Trophoblast cell (in vitro differentiated cells and primary cell): ENCODE results near the gene IL23R. TPM values are rescaled to one million over a fixed set of nuclear protein-coding genes. Genes with fewer than 3 reads are reported as not detected.

Source experiments
- DNase-seq, 2 donors: peaks; one replicate each; pipeline ENCODE4 v3.0.0-alpha.2; 2016
- H2AFZ ChIP-seq: 2 replicates; pipeline ENCODE4 v1.6.1; 2013; ENCODE audit warnings: low read length, moderate library complexity, mild to moderate bottlenecking; ENCODE audit not compliant: insufficient read depth, poor library complexity
- H2AK5ac ChIP-seq: 2 replicates; pipeline ENCODE4 v1.6.1; 2013; ENCODE audit warnings: mild to moderate bottlenecking, low read length
- H2BK120ac ChIP-seq: 2 replicates; pipeline ENCODE4 v1.6.1; 2013; ENCODE audit warnings: low read length, mild to moderate bottlenecking, moderate library complexity; ENCODE audit not compliant: insufficient read depth, poor library complexity
- H2BK12ac ChIP-seq: 2 replicates; pipeline ENCODE4 v1.6.1; 2013; ENCODE audit warnings: mild to moderate bottlenecking, low read length, moderate library complexity
- H2BK5ac ChIP-seq: 2 replicates; pipeline ENCODE4 v1.6.1; 2013; ENCODE audit warnings: low read length, low read depth, moderate library complexity, mild to moderate bottlenecking; ENCODE audit not compliant: poor library complexity
- H3K14ac ChIP-seq: 2 replicates; pipeline ENCODE4 v1.6.1; 2013; ENCODE audit warnings: mild to moderate bottlenecking, low read length
- H3K18ac ChIP-seq: 2 replicates; pipeline ENCODE4 v1.6.1; 2013; ENCODE audit warnings: mild to moderate bottlenecking, low read length
- H3K23ac ChIP-seq: 2 replicates; pipeline ENCODE4 v1.6.1; 2013; ENCODE audit warnings: low read length
- H3K27ac ChIP-seq: 2 replicates; pipeline ENCODE4 v1.5.1; 2013; ENCODE audit warnings: low read depth, mild to moderate bottlenecking, inconsistent platforms, low read length, moderate library complexity
- H3K27me3 ChIP-seq: 2 replicates; pipeline ENCODE4 v1.6.1; 2013; ENCODE audit warnings: inconsistent platforms, mild to moderate bottlenecking, low read length, moderate library complexity; ENCODE audit not compliant: insufficient read depth
- H3K36me3 ChIP-seq, 2 experiments: 1 replicate in 1 of 2; 2 replicates in 1 of 2; pipeline ENCODE4 v1.6.1; 2013; ENCODE audit warnings: low read length in 2 of 2, mild to moderate bottlenecking in 2 of 2, moderate library complexity in 1 of 2; ENCODE audit not compliant: insufficient read depth in 2 of 2, control insufficient read depth in 1 of 2
- H3K4ac ChIP-seq: 2 replicates; pipeline ENCODE4 v1.6.1; 2013; ENCODE audit warnings: low read depth, mild to moderate bottlenecking, low read length, moderate library complexity
- H3K4me1 ChIP-seq, 2 experiments: 1 replicate in 1 of 2; 2 replicates in 1 of 2; pipeline ENCODE4 v1.6.1; 2013; ENCODE audit warnings: low read length in 2 of 2, mild to moderate bottlenecking in 2 of 2, moderate library complexity in 1 of 2; ENCODE audit not compliant: insufficient read depth in 2 of 2, control insufficient read depth in 1 of 2
- H3K4me2 ChIP-seq: 2 replicates; pipeline ENCODE4 v1.6.1; 2013; ENCODE audit warnings: inconsistent platforms, mild to moderate bottlenecking, low read length, moderate library complexity
- H3K4me3 ChIP-seq: 2 replicates; pipeline ENCODE4 v1.5.1; 2013; ENCODE audit warnings: mild to moderate bottlenecking, low read depth, low read length, inconsistent platforms
- H3K79me1 ChIP-seq: one replicate; pipeline ENCODE4 v1.6.1; 2013; ENCODE audit warnings: low read length
- H3K79me2 ChIP-seq: 2 replicates; pipeline ENCODE4 v1.6.1; 2013; ENCODE audit warnings: low read length, mild to moderate bottlenecking; ENCODE audit not compliant: control insufficient read depth, insufficient read depth, poor library complexity
- H3K9ac ChIP-seq: 2 replicates; pipeline ENCODE4 v1.6.1; 2013; ENCODE audit warnings: mild to moderate bottlenecking, low read length
- H3K9me3 ChIP-seq: 2 replicates; pipeline ENCODE4 v1.6.1; 2013; ENCODE audit warnings: low read depth, mild to moderate bottlenecking, control low read depth, inconsistent platforms, low read length; ENCODE audit not compliant: insufficient read depth
- H4K12ac ChIP-seq: 2 replicates; pipeline ENCODE4 v1.6.1; 2013; ENCODE audit warnings: low read depth, mild to moderate bottlenecking, low read length, moderate library complexity
- H4K8ac ChIP-seq: 2 replicates; pipeline ENCODE4 v1.6.1; 2013; ENCODE audit warnings: low read depth, mild to moderate bottlenecking, low read length, moderate library complexity
- H4K91ac ChIP-seq: one replicate; pipeline ENCODE4 v1.6.1; 2013; ENCODE audit warnings: low read depth, mild to moderate bottlenecking, low read length, moderate library complexity
- WGBS: extraction: QIAGEN DNeasy Blood & Tissue Kit; methylation state at CpG from one replicate; pipeline ENCODE4 v1.1.7; 2013; ENCODE audit warnings: missing lambda C conversion rate; ENCODE audit not compliant: insufficient read length, insufficient coverage; ENCODE audit errors: extremely low coverage; 5-methylcytosine and 5-hydroxymethylcytosine counted together
- polyA plus RNA-seq: library from polyadenylated mRNA; stranded (reverse); fragments of 200-250 nt; gene quantifications from 2 replicates; pipeline ENCODE4 v1.2.3, GENCODE V29; 2013

Gene IL23R
- polyA plus RNA-seq = not detected in 2 replicates

DNA sequence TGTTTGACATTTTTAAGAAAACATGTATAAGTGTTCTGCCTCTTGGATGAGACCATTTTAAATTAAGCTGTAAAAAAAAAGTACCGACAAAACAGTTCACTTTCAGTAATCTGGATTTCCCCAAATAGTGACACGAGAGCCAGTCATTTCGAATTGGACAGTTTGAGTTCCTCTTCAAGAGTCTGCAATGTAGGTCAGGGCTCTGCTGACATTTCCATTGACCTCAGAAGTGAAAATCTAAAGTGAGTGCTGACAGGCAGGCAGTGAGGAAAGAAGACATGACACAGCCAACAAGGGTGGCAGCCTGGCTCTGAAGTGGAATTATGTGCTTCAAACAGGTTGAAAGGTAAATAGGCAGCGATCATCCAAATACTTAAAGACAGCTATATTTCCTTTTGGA lies at the start of gene IL23R:
IL23R (plus strand) TSS at position 259 of the 400 bp plus-strand sequence. CDS start 1,667 bp downstream, outside the sequence.
- no peak within 1 kb of the TSS for H4K8ac ChIP-seq
- no peak within 1 kb of the TSS for H3K14ac ChIP-seq
- no CpG with 5 or more reads among the region's 4 CpGs for WGBS
- no peak within 1 kb of the TSS for H3K4me2 ChIP-seq
- no peak within 1 kb of the TSS for H2AFZ ChIP-seq
- no peaks in the 10 kb centered on the region for H3K4me1 ChIP-seq
- H3K23ac ChIP-seq = no peak within 1 kb of the TSS
- H2BK12ac ChIP-seq = no peak within 1 kb of the TSS
- DNase-seq = no peak
- H3K18ac ChIP-seq = no peak within 1 kb of the TSS
- no peak within 1 kb of the TSS for H3K4me3 ChIP-seq
- no peaks in the 10 kb centered on the region for H3K27me3 ChIP-seq
- no peaks in the 10 kb centered on the region for H3K9me3 ChIP-seq
- no peak within 1 kb of the TSS for H3K27ac ChIP-seq
- H3K79me1 ChIP-seq = no peaks in the 10 kb centered on the region
- no peaks in the 10 kb centered on the region for H3K79me2 ChIP-seq
- no peak within 1 kb of the TSS for H2BK120ac ChIP-seq
- no peak within 1 kb of the TSS for H3K4ac ChIP-seq
- no peak within 1 kb of the TSS for H2BK5ac ChIP-seq
- H4K12ac ChIP-seq = no peak within 1 kb of the TSS
- H4K91ac ChIP-seq = no peak within 1 kb of the TSS
- H3K36me3 ChIP-seq = no peaks in the 10 kb centered on the region
- no peak within 1 kb of the TSS for H2AK5ac ChIP-seq
- no peak within 1 kb of the TSS for H3K9ac ChIP-seq

GRCh38 chr1:67118191-67118590 lies 48.1 kb upstream of the IL23R start:
- Histone ChIP-seq H3K9ac (no peak overlapping the region), H3K4me1 (no peaks in the 10 kb centered on the region), H3K36me3 (no peaks in the 10 kb centered on the region), H3K4ac (no peak overlapping the region), H3K14ac (no peak overlapping the region), H4K8ac (no peak overlapping the region), H3K27me3 (no peaks in the 10 kb centered on the region), H3K4me2 (no peak overlapping the region), H3K4me3 (no peak overlapping the region), H3K23ac (no peak overlapping the region), H3K27ac (no peak overlapping the region), H3K18ac (no peak overlapping the region), H4K12ac (no peak overlapping the region), H4K91ac (no peak overlapping the region), H2BK120ac (no peak overlapping the region), H2AFZ (no peak overlapping the region), H3K79me1 (no peaks in the 10 kb centered on the region), H2BK5ac (no peak overlapping the region), H3K9me3 (no peaks in the 10 kb centered on the region), H2AK5ac (no peak overlapping the region), H3K79me2 (no peaks in the 10 kb centered on the region), H2BK12ac (no peak overlapping the region)
- no peak for DNase-seq

DNA sequence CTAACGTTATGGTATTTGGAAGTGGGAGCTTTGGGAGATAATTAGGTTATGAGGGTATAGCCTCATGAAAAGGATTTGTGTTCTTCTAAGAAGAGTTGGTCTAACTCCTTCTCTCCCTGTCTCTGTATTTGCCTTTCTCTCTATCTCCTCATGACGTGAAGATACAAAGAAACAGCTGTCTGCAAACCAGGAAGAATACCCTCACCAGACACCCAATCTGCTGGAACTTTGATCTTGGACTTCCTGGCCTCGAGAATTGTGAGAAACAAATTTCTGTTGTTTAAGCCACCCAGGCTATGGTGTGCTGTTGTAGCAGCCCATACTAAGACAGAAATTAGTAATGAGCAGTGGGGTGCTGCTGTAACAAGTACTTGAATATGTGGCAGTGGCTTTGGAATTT lies 47.6 kb upstream of the IL23R start:
- Histone ChIP-seq H2BK120ac (no peak overlapping the region), H3K18ac (no peak overlapping the region), H3K27me3 (no peaks in the 10 kb centered on the region), H3K4me1 (no peaks in the 10 kb centered on the region), H3K4ac (no peak overlapping the region), H3K9me3 (no peaks in the 10 kb centered on the region), H4K12ac (no peak overlapping the region), H2AK5ac (no peak overlapping the region), H2AFZ (no peak overlapping the region), H2BK5ac (no peak overlapping the region), H3K27ac (no peak overlapping the region), H4K8ac (no peak overlapping the region), H2BK12ac (no peak overlapping the region), H3K79me2 (no peaks in the 10 kb centered on the region), H3K4me3 (no peak overlapping the region), H3K9ac (no peak overlapping the region), H3K79me1 (no peaks in the 10 kb centered on the region), H4K91ac (no peak overlapping the region), H3K23ac (no peak overlapping the region), H3K36me3 (no peaks in the 10 kb centered on the region), H3K14ac (no peak overlapping the region), H3K4me2 (no peak overlapping the region)
- WGBS = no CpG with 5 or more reads among the region's 3 CpGs
- DNase-seq = no peak

GRCh38 chr1:67120855-67121619 lies 45.2 kb upstream of the IL23R start:
- no peak for DNase-seq
- Histone ChIP-seq H4K91ac (no peak overlapping the region), H3K9me3 (no peaks in the 10 kb centered on the region), H2BK12ac (no peak overlapping the region), H3K79me2 (no peaks in the 10 kb centered on the region), H3K27me3 (no peaks in the 10 kb centered on the region), H3K14ac (no peak overlapping the region), H3K36me3 (no peaks in the 10 kb centered on the region), H3K4ac (no peak overlapping the region), H2BK120ac (no peak overlapping the region), H4K8ac (no peak overlapping the region), H3K4me1 (no peaks in the 10 kb centered on the region), H3K18ac (no peak overlapping the region), H2AFZ (no peak overlapping the region), H3K9ac (no peak overlapping the region), H3K27ac (no peak overlapping the region), H4K12ac (no peak overlapping the region), H3K4me3 (no peak overlapping the region), H3K4me2 (no peak overlapping the region), H3K79me1 (no peaks in the 10 kb centered on the region), H3K23ac (no peak overlapping the region), H2AK5ac (no peak overlapping the region), H2BK5ac (no peak overlapping the region)
- WGBS = no CpG with 5 or more reads among the region's 4 CpGs
